Colonic mucosa (tissue), 4 donors: ENCODE measurements around the gene CTH. TPM values are rescaled to one million over a fixed set of nuclear protein-coding genes. Genes with fewer than 3 reads are reported as not detected.
"Not testable (repeated sequence)": the region's sequence is repeated elsewhere in the genome, so short reads cannot be mapped to it uniquely, and the experiment has no call there.

Experiments used
- DNase-seq: peaks from one replicate; pipeline ENCODE4 v3.0.0-alpha.2; 2020
- H3K27ac ChIP-seq: fragments of 200-600 bp; one replicate; pipeline ENCODE4 v1.8.0; 2021
- H3K27me3 ChIP-seq: fragments of 200-600 bp; one replicate; pipeline ENCODE4 v1.8.0; 2021
- H3K36me3 ChIP-seq: fragments of 200-600 bp; one replicate; pipeline ENCODE4 v1.8.0; 2021
- H3K4me1 ChIP-seq: fragments of 200-600 bp; one replicate; pipeline ENCODE4 v1.8.0; 2021; ENCODE audit warnings: mild to moderate bottlenecking
- H3K4me3 ChIP-seq: fragments of 200-600 bp; one replicate; pipeline ENCODE4 v1.8.0; 2021
- H3K9ac ChIP-seq, 2 donors: one replicate each; pipeline ENCODE4 v1.7.0; 2013; ENCODE audit warnings: control low read depth in 2 of 2, low read depth in 2 of 2, low read length in 2 of 2
- H3K9me3 ChIP-seq: fragments of 200-600 bp; one replicate; pipeline ENCODE4 v1.8.0; 2021
- CTCF ChIP-seq: fragments of 200-600 bp; IDR thresholded peaks from one replicate; pipeline ENCODE4 v1.8.0; 2022; ENCODE audit warnings: antibody characterized with exemption, mild to moderate bottlenecking
- intact Hi-C: fragments of 100-400 bp; cut with DNase I; formaldehyde crosslinking; loops from one replicate; pipeline ENCODE4 v1.14.1; 2022
- total RNA-seq, 2 donors: library from RNA; stranded (reverse); fragmentation: NEBNext Ultra II Directional in 1 of 2; extraction: Animal tissue kit (Norgen Biotek cat#: 25700) in 1 of 2; gene quantifications; one replicate each; pipeline ENCODE4 v1.2.1, GENCODE V29; 2021
- donor health status: healthy.
- donor health status: DM: no; HTN: no; CAD: no.
- donor health status: DM: no; HTN: no; CAD: no.

The CTH gene
- total RNA-seq, 2 donors from 2014 or later = 10.7 to 16.6 TPM

- intact Hi-C loops = no loop called here
- H3K9me3 ChIP-seq = no peaks in the 10 kb centered on the region
- no peak for TF ChIP-seq CTCF
- no peak overlapping the region for H3K4me3 ChIP-seq
- no peak for DNase-seq
- no peaks in the 10 kb centered on the region for H3K27me3 ChIP-seq
- H3K27ac ChIP-seq = no peak overlapping the region
- no peaks in the 10 kb centered on the region for H3K4me1 ChIP-seq
- no peak overlapping the region for H3K9ac ChIP-seq
- H3K36me3 ChIP-seq = no peaks in the 10 kb centered on the region
These were observed 57.1 kb downstream of the CTH start for GRCh38 chr1:70468180-70468579.

GRCh38 chr1:70469184-70469583, 58.1 kb downstream of the CTH start:
- H3K4me1 ChIP-seq, DNase-seq, H3K27me3 ChIP-seq, H3K9ac ChIP-seq, H3K27ac ChIP-seq, H3K4me3 ChIP-seq, H3K36me3 ChIP-seq, intact Hi-C loops, H3K9me3 ChIP-seq: not testable (repeated sequence)

- Histone ChIP-seq H3K9me3 (no peaks in the 10 kb centered on the region), H3K4me1 (no peaks in the 10 kb centered on the region), H3K36me3 (no peaks in the 10 kb centered on the region), H3K27me3 (no peaks in the 10 kb centered on the region), H3K27ac (no peak overlapping the region), H3K9ac (no peak overlapping the region), H3K4me3 (no peak overlapping the region)
- intact Hi-C loops = no loop called here
- TF ChIP-seq CTCF = no peak
- DNase-seq = no peak
These were observed 64.0 kb downstream of the CTH start for GRCh38 chr1:70475023-70475422.

GRCh38 chr1:70477090-70477489, 66.0 kb downstream of the CTH start:
- intact Hi-C loops = no loop called here
- TF ChIP-seq CTCF = no peak
- Histone ChIP-seq H3K27ac (no peak overlapping the region), H3K9me3 (no peaks in the 10 kb centered on the region), H3K9ac (no peak overlapping the region), H3K27me3 (no peaks in the 10 kb centered on the region), H3K36me3 (no peaks in the 10 kb centered on the region), H3K4me1 (no peaks in the 10 kb centered on the region), H3K4me3 (no peak overlapping the region)
- no peak for DNase-seq

- H3K9me3 ChIP-seq, H3K27ac ChIP-seq, H3K27me3 ChIP-seq, H3K9ac ChIP-seq, H3K4me1 ChIP-seq, DNase-seq, H3K4me3 ChIP-seq, H3K36me3 ChIP-seq, intact Hi-C loops: not testable (repeated sequence)
These were observed 66.8 kb downstream of the CTH start for GRCh38 chr1:70477905-70478304.

GRCh38 chr1:70483342-70483741, 72.3 kb downstream of the CTH start:
- H3K4me1 ChIP-seq = no peaks in the 10 kb centered on the region
- H3K27me3 ChIP-seq = no peaks in the 10 kb centered on the region
- H3K27ac ChIP-seq = no peak overlapping the region
- no peak overlapping the region for H3K9ac ChIP-seq
- intact Hi-C loops = no loop called here
- no peak for DNase-seq
- H3K36me3 ChIP-seq = no peaks in the 10 kb centered on the region
- no peaks in the 10 kb centered on the region for H3K9me3 ChIP-seq
- TF ChIP-seq CTCF = no peak
- H3K4me3 ChIP-seq = no peak overlapping the region

- Histone ChIP-seq H3K4me3 (no peak overlapping the region), H3K27me3 (no peaks in the 10 kb centered on the region), H3K36me3 (no peaks in the 10 kb centered on the region), H3K9me3 (no peaks in the 10 kb centered on the region), H3K4me1 (no peaks in the 10 kb centered on the region), H3K27ac (no peak overlapping the region), H3K9ac (no peak overlapping the region)
- no peak for DNase-seq
- TF ChIP-seq CTCF = no peak
- intact Hi-C loops = loop anchor here (5.0 kb wide), 1 partner anchor 353 kb away; no protein-coding TSS in a partner anchor
These were observed 74.6 kb downstream of the CTH start for GRCh38 chr1:70485624-70486023.
